ENCODE results near the gene FBXO28.
A peak's percentile ranks its signal among the peaks of the same experiment; 100 is the strongest.

Gene FBXO28

DNA sequence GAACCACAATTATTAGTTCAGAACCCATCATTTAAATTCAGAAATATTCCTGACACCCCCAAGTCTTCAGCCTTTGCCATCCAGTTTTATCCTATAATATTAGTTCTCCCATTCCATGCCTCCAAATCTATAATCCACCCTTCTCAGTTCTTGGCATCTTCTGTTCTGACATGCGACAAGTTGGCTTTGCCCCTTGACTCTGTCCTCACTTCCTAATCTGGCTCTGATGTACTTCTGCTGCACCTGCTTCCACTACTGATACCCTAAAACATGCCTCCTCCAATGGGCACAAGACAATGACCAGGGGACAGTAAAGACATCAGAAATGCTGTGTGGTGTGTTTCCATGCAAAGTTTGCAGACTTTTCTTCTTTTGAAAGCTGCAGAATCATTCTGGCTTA is 17.1 kb upstream of the FBXO28 start:
- no peak for DNase-seq

DNA sequence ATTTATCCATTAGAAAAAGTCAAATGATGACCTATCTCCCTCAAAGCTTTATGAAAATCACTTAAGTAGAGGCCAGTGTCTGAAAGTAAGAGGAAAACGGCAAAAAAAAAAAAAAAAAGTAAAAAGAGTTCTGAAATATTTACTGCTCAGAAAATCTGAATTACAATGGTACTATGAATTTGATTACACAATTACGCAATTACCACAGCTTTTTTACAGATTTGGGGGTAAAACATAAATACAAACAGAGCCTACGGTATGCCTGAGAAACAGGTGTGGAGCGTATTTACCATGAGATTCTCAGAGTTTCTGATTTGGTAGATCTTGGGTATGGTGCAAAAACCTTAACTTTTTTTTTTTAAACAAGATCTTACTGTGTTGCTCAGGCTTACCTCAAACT is 15.9 kb upstream of the FBXO28 start:
- DNase-seq = no peak

DNA sequence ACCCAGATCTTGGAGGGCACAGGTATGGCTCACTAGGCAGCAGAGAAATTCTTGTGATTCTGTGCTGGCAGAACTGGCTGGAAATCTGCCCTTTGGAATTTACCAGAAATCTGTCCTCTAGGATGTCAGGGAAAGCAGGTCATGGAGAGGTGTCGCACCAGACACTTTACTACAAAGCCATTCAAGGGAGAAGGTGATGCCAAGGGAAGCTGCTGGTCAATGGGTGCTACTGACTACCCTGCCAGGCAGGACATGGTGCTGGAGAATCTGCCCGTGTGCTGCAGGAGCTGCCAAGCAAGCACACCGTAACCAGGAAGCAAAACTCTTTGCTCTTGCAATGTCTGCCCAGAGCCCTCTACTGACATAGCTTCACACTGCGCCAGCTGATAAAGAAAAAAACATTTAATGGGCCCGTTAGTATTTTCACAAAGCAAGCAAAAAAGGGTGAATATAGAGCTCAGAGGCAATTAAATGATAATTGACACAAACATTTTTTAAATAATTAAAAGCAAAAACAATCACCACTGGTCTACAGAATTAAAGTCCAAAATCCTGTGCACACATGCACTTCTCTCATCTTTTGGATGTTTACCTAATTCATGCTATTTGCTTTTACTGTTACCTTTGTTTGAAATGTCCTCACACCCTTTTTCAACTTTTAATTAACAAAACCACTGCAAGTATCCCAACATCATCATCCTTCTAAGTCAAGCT is 7.2 kb upstream of the FBXO28 start:
- no peak for DNase-seq

DNA sequence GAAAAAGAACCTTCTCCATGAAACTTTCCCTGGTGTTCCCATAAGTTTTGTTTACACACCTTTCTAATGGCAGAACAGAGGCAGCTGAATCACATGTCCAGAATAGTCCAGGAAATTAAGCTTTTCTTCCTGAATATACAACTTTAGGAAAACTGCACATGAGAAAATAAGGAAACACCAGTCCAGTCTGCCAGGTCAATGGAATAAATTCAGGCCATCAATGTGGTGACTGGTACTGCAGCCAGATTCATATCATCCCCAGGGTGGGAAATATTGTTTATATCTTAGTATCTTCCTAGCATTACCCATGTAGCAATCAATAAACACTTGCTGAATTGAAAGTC is 6.7 kb upstream of the FBXO28 start:
- DNase-seq = no peak

DNA sequence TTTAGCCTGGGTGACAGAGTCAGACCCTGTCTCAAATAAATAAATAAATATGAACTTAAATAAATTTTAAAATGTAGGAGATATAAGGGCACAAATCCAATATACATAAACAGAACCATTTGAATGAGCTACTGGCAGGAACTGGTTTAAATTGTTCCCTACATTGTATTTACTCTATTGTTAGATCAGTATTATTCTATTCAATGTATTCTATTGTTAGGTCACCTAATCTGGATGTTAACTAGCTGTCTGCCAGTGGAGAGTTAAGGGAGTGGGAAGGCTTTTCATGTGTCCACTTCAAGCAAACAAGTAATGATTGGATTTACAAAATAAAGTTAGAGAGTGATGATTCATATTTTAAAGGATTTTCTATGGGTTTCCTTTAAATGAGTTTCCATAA is 4.9 kb upstream of the FBXO28 start:
- DNase-seq = no peak

DNA sequence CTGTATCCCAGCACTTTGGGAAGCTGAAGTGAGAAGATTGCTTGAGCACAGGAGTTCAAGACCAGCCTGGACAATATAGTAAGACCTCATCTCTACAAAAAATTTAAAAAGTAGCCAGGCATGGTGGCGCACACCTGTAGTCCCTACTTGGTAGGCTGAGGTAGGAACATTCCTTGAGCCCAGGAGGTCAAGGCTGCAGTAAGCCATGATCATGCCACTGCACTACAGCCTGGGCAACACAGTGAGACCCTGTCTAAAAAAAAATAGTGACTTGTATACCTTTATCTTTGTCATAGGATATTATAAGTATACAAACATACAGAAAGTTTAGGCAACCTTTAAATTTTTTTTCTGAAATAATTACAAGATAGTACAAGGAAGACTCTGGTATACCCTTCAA is 3.9 kb upstream of the FBXO28 start:
- no peak for DNase-seq

DNA sequence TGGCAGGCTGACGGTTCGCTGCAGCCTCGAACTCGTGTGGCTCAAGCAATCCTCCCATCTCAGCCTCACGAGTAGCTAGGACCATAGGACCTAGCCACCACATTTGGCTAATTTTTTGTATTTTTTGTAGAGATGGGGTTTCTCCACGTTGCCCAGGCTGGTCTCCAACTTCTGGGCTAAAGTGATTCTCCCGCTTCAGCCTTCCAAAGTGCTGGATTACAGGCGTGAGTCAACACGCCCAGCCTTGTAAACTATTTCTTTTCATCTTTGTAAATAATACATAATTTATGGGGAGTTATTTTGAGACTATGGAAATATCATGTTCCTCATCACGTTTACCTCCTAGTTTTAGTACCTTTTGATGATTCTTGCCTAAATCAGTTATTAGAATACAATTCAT is 906 bp upstream of the FBXO28 start:
- no peak for DNase-seq

DNA sequence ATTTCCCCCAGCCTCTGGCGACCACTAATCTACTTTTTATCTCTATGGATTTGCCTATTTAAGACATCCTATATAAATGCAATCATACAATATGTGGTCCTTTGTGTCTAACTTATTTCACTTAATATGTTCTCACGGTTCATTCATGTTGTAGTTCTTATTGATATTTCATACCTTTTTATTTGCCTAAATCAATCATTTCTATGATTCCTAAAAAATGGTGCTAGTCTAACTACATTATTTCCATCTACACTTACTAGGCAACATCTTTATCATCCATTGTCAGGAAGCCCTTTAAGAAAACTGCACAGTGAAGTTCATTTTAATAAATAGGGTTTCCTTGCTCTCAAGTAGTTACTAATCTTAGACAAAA is 380 bp upstream of the FBXO28 start:
- DNase-seq = no peak

DNA sequence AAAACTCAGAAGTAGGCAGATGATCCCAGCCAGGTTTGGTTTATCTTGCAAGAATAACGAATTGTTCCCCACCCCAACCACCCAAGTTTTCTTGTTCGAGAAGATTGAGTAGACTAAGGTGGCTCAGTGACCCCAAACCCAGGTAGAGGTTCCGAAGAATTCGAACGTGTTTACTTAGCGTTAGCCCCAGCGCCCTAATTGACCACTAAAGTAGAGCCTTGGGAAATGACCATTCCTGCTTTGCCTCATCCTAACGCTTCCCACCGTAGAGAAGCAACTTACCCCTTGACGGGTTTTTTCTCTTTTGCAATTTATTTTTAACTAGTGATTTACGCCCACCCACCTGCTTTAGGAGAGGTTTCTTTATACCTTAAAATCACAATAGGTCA is 870 bp downstream of the FBXO28 start:
- no peak for DNase-seq

DNA sequence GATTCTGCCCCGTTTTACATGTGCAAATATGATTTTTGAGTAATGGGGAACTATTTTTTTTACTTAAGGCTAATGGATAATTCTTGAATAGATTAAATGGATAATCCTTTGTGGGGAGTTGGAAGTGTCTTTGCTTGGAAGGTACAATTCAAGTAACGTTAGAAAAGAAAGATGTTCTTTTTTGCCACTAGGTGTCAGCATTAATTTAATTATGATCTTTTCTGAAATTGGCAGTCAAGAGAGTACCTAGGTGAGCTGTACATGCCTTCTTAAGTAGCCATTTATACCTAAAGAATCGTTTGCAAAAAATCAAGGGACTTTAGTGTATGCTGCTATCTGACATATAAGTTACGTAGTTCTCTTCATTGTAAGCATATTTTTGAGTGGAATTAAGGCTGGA is 2.2 kb downstream of the FBXO28 start:
- peak; percentile 52 for DNase-seq

DNA sequence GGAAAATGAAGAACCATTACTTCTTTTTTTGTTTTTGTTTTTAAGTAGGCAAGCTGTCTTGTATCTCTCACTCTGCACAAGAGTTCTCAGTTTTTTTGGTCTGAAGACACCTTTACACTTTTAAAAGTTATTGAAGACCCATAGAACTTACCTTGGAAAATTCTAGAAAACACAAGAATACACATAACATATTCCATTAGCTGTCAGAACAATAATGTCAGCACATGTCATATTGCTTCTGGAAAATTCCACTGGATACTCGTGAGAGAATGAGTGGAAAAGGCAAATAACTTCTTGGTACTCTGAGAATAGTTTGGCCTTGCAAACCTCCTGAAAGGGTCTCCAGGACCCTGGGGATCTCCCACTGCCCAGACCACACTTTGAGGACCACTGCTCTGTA is 4.8 kb downstream of the FBXO28 start:
- DNase-seq = no peak

DNA sequence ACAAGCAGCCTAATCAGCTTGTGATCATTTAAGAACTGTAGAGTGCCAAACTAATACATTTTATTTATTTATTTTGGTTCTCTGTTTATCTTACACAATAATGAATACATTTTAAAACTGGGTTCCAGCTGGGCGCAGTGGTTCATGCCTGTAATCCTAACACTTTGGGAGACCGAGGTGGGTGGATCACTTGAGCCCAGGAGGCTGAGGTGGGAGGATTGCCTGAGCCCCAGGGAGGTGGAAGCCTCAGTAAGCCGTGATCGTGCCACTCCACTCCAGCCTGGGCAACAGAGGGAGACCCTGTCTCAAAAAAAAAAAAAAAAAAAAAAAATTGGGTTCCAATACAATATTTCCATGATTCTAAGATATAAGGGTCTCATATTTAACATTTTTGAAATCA is 9.2 kb downstream of the FBXO28 start:
- no peak for DNase-seq

DNA sequence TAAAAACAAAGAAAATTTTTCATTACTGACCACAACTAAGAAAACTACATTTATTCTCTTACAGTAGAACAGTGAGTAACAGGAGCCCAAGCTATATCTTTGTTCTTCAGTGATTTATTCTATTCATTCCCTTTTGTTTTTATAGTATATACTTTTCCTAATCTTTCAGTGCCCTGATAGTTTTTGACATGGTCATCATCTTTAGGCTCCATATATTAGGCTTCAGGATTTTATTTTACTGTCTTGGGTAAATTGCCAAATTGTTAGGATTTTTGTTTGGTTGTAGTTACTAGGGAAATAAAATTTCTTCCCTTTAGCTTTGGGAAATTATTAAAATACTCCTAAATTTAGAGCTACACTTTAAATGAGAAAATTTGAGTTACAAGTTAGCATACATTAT is 10.3 kb downstream of the FBXO28 start:
- DNase-seq = no peak

DNA sequence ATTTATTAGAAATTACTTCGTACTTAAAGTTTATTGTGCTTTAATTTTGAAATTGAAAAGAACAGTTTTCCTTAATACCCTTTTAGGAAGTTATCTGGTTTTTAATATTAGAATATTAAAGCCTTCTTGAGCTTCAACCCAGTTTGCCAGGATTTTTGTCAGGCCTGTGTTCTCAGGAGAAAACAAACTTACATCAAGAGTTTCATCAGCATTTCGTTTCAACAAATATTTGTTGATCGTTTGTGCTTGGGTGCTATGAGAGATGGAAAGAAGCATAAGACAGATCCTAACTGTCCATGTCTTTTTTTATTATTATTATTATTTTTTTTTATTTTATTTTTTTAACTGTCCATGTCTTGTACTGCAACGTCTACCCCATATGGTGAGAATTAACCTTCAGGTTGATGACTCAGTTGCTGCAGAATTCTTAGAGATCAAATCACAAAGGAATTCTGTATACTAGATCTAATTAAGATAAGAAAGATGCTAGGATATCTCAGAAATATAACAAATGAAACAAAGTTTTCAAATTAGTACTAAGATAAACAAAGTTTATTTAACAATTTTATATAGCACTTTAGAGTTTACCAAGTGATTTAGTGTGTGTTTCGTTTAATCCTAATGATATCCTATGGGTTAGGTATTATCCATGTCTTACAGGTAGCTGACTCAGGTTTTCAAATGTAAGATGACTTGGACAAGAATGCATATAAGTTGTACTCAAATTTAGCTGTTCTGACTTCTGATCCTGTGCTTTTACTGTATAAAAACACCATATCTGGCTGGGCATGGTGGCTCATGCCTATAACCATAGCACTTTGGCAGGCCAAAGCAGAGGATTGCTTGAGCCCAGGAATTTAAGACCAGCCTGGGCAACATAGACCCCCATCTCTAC is 14.3 kb downstream of the FBXO28 start:
- no peak for DNase-seq

DNA sequence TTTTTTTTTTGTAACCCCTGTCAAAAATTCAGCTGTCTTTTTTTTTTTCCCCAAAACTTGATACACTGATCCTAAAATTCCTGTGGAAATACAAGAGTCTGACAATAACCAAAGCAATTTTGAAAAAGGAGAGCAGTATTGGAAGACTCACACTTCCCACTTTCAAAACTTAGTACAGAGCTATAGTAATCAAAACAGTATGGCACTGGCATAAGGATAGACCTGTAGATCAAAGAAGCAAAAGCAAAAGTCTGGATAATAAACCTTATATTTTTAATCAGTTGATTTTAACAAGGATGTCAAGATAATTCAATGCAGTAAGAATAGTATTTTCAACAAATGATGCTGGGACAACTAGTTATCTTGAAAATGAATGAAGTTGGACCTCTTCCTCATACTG is 17.3 kb downstream of the FBXO28 start:
- no peak for DNase-seq

DNA sequence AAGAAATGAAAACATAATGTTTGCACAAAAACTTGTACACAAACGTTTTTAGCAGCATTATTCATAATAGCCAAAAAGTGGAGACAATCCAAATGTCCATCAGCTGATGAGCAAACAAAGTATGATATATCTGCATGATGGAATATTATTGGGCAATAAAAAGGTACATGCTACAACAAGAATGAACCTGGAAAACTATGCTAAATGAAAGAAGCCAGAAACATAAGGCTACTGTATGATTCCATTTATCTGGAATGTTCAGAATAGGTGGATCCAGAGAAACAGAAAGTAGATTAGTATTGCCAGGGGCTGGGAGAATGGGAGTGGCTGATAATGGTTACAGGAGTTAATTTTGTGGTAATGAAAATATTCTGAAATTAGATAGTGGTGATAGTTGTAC is 19.0 kb downstream of the FBXO28 start:
- no peak for DNase-seq

DNA sequence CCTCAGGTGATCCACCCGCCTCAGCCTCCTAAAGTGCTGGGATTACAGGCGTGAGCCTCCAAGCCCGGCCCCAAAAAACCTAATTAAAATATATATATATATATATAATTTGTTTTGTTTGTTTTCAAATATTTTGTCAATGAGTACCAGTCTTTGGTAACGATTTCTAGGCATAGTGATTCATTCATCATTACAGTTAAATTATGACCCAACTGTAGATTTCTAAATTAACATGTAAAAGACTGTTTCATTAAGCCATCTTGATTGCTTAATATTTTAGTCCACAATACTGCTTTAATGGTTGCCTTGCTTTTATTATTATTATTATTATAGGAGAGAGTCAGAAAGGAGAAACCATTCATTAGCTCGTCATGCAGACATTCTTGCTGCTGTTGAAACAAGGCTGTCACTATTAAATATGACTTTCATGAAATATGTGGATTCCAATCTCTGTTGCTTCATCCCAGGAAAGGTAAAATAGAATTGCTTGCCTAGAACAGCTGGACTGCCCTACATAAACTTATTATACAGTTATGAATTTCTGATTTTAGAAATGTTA is 19.9 kb downstream of the FBXO28 start:
- DNase-seq = no peak

DNA sequence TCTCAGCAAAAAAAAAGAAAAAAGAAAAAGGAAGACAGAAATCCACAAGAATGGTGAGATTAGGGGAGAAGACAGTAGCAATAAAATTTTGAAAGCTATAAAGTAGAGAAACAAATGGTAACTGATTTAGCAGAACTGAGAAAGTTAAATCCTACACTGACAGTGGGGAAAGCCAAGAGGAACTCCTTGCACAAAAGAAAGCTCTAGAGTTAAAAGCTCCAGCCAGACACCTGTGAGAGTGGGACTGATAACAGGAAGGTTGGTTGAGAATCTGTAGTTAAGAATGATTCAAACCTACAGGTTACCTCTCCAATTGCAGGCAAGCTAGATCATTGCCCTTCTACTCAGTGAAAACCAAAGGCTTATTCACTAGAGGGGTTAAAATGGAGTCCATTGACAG is 23.6 kb downstream of the FBXO28 start:
- no peak for DNase-seq

DNA sequence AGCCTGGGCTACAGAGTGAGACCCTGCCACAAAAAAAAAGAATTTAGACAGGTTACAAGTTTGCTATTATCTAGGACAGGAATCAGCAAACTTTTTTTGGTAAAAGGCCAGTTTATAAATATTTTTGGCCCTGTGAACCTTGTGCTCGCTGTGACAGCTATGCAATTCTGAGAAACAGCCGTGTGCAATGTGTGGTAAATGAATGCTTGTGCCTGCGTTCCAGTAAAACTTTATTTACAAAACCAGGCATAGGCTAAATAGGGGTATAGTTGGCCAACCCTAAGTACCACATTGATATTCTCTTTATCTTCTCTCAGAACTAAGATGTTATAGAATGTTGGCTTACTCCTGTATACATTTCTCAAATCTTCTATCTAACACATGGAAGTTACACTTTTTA is 24.3 kb downstream of the FBXO28 start:
- no peak for DNase-seq

DNA sequence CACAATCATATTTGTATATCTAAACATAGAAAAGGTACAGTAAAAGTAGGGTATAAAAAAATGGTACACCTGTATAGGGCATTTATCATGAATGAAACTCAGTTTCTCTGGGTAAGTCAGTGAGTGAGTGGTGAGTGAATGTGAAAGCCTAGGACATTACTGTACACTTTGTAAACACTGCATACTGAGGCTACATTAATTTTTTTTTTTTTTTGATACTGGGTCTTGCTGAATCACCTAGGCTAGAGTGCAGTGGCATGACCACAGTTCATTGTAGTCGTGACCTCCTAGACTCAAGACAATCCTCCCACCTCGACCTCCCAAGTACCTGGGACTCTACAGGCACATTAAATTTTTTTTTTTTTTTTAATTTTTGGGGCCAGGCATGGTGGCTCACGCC is 27.8 kb downstream of the FBXO28 start:
- no peak for DNase-seq

DNA sequence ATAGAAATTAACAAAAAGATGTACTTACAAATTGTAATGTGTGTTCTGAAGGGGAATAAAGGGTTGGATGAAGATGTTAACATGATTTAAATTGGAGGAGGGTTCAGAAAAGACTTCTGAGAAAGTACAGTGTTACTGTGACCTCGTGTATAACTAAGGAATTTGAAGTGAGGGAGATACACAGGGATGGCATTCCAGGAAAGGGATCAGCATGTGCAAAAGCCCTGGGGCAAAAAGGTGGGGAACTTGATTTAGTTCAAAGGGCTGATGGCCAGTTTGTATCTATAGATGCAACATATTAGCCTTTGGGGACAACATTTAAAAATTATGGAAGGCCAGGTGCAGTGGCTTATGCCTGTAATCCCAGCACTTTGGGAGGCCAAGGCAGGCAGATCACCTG is 35.8 kb downstream of the FBXO28 start:
- DNase-seq = no peak

DNA sequence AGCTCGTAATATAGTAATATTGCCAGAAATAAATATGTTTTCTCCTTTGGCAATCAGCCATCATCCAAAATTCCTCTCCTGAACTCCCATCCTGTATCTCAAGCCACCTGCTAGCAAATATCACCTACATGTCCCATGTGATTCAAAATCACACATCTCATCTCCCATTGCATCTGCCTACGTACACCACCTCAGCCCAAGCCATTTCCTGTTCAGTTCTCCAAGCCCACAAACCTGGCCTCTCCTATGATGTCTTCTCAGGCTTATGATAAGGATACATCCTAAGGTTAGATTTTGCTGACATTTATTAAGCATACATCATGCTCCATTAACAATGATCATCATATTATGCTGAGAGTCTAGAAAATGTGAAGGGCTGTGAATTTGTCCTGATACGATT is 37.2 kb downstream of the FBXO28 start:
- DNase-seq = no peak

DNA sequence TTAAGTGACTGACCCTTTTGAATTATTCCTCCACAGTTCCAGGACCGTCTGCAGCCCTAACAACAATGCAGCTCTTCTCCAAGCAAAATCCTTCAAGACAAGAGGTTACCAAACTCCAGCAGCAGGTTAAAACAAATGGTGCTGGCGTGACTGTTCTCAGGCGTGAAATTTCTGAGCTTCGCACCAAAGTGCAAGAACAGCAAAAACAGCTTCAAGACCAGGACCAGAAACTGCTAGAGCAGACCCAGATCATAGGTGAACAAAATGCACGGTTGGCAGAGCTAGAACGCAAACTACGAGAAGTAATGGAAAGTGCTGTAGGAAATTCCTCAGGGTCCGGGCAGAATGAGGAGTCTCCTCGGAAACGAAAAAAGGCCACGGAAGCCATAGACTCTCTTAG is 43.4 kb downstream of the FBXO28 start:
- no peak for DNase-seq

DNA sequence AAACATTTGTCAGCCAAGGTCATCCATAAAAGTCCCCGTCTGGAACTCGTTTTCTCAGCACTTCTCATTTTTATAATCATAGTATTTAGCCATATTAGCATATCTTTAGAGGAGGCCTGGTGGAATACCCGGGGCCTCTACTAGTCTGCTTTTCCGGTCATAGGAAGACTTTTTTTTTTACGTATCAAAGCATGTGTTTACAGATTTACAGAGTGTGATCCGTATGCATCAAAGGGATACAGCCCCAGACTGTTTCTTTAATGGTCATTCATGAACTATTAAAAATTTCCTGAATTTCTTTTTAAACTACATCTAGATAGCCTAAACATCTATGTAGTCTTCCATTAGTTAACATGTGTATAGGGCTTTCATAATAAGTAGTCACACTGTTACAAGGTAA is 45.6 kb downstream of the FBXO28 start:
- no peak for DNase-seq
